ENCODE measurements around the gene ARMC12.

ARMC12 gene

GRCh38 chr6:35710241-35710847 is 26.5 kb upstream of the ARMC12 start:
- no peak overlapping the region for H3K4me2 ChIP-seq
- H3K4me1 ChIP-seq (ENCODE audit: low read depth, poor library complexity, severe bottlenecking) = no peaks in the 10 kb centered on the region
- no peak overlapping the region for H3K9ac ChIP-seq
- H2AFZ ChIP-seq (ENCODE audit: low read depth) = no peak overlapping the region
- H3K27ac ChIP-seq = no peak overlapping the region
- no peaks in the 10 kb centered on the region for H3K79me2 ChIP-seq (ENCODE audit: insufficient read depth, low read depth)
- no peak overlapping the region for H3K4me3 ChIP-seq (IDR thresholded peaks at IDR 0.05; ENCODE audit: insufficient read depth, low read depth, low read length)
- H3K27me3 ChIP-seq (ENCODE audit: insufficient read depth, low read depth) = no peaks in the 10 kb centered on the region
- no peaks in the 10 kb centered on the region for H4K20me1 ChIP-seq (ENCODE audit: insufficient read depth)
- TF ChIP-seq CTCF (conservative IDR thresholded peaks at IDR 0.05; ENCODE audit: low read depth, low read length) = no peak
- H3K36me3 ChIP-seq (ENCODE audit: insufficient read depth) = no peaks in the 10 kb centered on the region

GRCh38 chr6:35711731-35712130 is 25.1 kb upstream of the ARMC12 start:
- no peak for TF ChIP-seq CTCF (conservative IDR thresholded peaks at IDR 0.05; ENCODE audit: low read depth, low read length)
- H3K4me2 ChIP-seq = no peak overlapping the region
- no peak overlapping the region for H3K27ac ChIP-seq
- no peaks in the 10 kb centered on the region for H3K79me2 ChIP-seq (ENCODE audit: insufficient read depth, low read depth)
- H3K36me3 ChIP-seq (ENCODE audit: insufficient read depth) = no peaks in the 10 kb centered on the region
- no peak overlapping the region for H3K4me3 ChIP-seq (IDR thresholded peaks at IDR 0.05; ENCODE audit: insufficient read depth, low read depth, low read length)
- no peak overlapping the region for H3K9ac ChIP-seq
- H2AFZ ChIP-seq (ENCODE audit: low read depth) = no peak overlapping the region
- H3K4me1 ChIP-seq (ENCODE audit: low read depth, poor library complexity, severe bottlenecking) = no peaks in the 10 kb centered on the region
- H4K20me1 ChIP-seq (ENCODE audit: insufficient read depth) = no peaks in the 10 kb centered on the region
- no peaks in the 10 kb centered on the region for H3K27me3 ChIP-seq (ENCODE audit: insufficient read depth, low read depth)

- no peak overlapping the region for H2AFZ ChIP-seq (ENCODE audit: low read depth)
- no peaks in the 10 kb centered on the region for H3K27me3 ChIP-seq (ENCODE audit: insufficient read depth, low read depth)
- peaks cover 7% of the 10 kb centered on the region for H3K4me1 ChIP-seq (ENCODE audit: low read depth, poor library complexity, severe bottlenecking)
- TF ChIP-seq CTCF (conservative IDR thresholded peaks at IDR 0.05; ENCODE audit: low read depth, low read length) = no peak
- no peak overlapping the region for H3K4me2 ChIP-seq
- no peaks in the 10 kb centered on the region for H3K79me2 ChIP-seq (ENCODE audit: insufficient read depth, low read depth)
- no peak overlapping the region for H3K9ac ChIP-seq
- no peak overlapping the region for H3K4me3 ChIP-seq (IDR thresholded peaks at IDR 0.05; ENCODE audit: insufficient read depth, low read depth, low read length)
- H3K36me3 ChIP-seq (ENCODE audit: insufficient read depth) = no peaks in the 10 kb centered on the region
- H4K20me1 ChIP-seq (ENCODE audit: insufficient read depth) = no peaks in the 10 kb centered on the region
- H3K27ac ChIP-seq = no peak overlapping the region
Observed at GRCh38 chr6:35713006-35713767, 23.6 kb upstream of the ARMC12 start.

GRCh38 chr6:35716798-35717197 is 20.0 kb upstream of the ARMC12 start:
- Histone ChIP-seq H3K27me3 (ENCODE audit: insufficient read depth, low read depth) (no peaks in the 10 kb centered on the region), H2AFZ (ENCODE audit: low read depth) (no peak overlapping the region), H4K20me1 (ENCODE audit: insufficient read depth) (no peaks in the 10 kb centered on the region), H3K36me3 (ENCODE audit: insufficient read depth) (no peaks in the 10 kb centered on the region), H3K4me1 (ENCODE audit: low read depth, poor library complexity, severe bottlenecking) (peaks cover 24% of the 10 kb centered on the region), H3K79me2 (ENCODE audit: insufficient read depth, low read depth) (no peaks in the 10 kb centered on the region), H3K9ac (no peak overlapping the region), H3K4me2 (no peak overlapping the region), H3K4me3 (IDR thresholded peaks at IDR 0.05; ENCODE audit: insufficient read depth, low read depth, low read length) (no peak overlapping the region), H3K27ac (no peak overlapping the region)
- TF ChIP-seq CTCF (conservative IDR thresholded peaks at IDR 0.05; ENCODE audit: low read depth, low read length) = no peak
